GM23338 (cell line): Measurements from ENCODE around the gene MMP24OS. TPM values are rescaled to one million over a fixed set of nuclear protein-coding genes. Genes with fewer than 3 reads are reported as not detected.

ENCODE experiments used
- ATAC-seq: fragments of 200-7000 bp; cut with Tn5 transposase; 3 replicates; pipeline ENCODE4 v1.9.1; 2020
- DNase-seq: peaks from one replicate; pipeline ENCODE4 v3.0.0-alpha.2; 2015; ENCODE audit warnings: low spot score
- H2AFZ ChIP-seq: fragments of 200-600 bp; sonication (generic); 2 replicates; pipeline ENCODE4 v1.8.0; 2016; ENCODE audit warnings: antibody characterized with exemption, mild to moderate bottlenecking, moderate library complexity
- H3F3A ChIP-seq: fragments of 200-600 bp; sonication (generic); replicated peaks from 2 replicates; pipeline ENCODE4 v1.8.0; 2017; ENCODE audit warnings: antibody characterized with exemption, mixed run types, low read depth
- H3K27ac ChIP-seq: fragments of 200-600 bp; sonication (generic); 2 replicates; pipeline ENCODE4 v1.6.1; 2016; ENCODE audit warnings: low read depth
- H3K27me3 ChIP-seq: fragments of 200-600 bp; sonication (generic); 2 replicates; pipeline ENCODE4 v1.8.0; 2016; ENCODE audit warnings: mild to moderate bottlenecking, mixed run types, moderate library complexity; ENCODE audit not compliant: insufficient read depth
- H3K36me3 ChIP-seq: fragments of 200-600 bp; sonication (generic); 2 replicates; pipeline ENCODE4 v1.8.0; 2016; ENCODE audit warnings: mild to moderate bottlenecking; ENCODE audit not compliant: insufficient read depth
- H3K4me1 ChIP-seq: fragments of 200-600 bp; sonication (generic); 2 replicates; pipeline ENCODE4 v1.8.0; 2016; ENCODE audit warnings: mild to moderate bottlenecking, moderate library complexity; ENCODE audit not compliant: insufficient read depth
- H3K4me2 ChIP-seq: fragments of 200-600 bp; sonication (generic); 2 replicates; pipeline ENCODE4 v1.7.1; 2017; ENCODE audit warnings: mixed run types
- H3K4me3 ChIP-seq: fragments of 200-600 bp; sonication (generic); 2 replicates; pipeline ENCODE4 v1.6.1; 2016; ENCODE audit warnings: mixed run types
- H3K79me2 ChIP-seq: fragments of 200-600 bp; sonication (generic); replicated peaks from 2 replicates; pipeline ENCODE4 v1.8.0; 2017; ENCODE audit warnings: mild to moderate bottlenecking; ENCODE audit not compliant: insufficient read depth
- H3K9me2 ChIP-seq: fragments of 200-600 bp; sonication (generic); 2 replicates; pipeline ENCODE4 v1.8.0; 2017; ENCODE audit not compliant: insufficient read depth
- H4K20me1 ChIP-seq: fragments of 200-600 bp; sonication (generic); replicated peaks from 2 replicates; pipeline ENCODE4 v1.8.0; 2017; ENCODE audit warnings: mild to moderate bottlenecking; ENCODE audit not compliant: insufficient read depth
- H3K27ac Mint-ChIP-seq: 2 replicates; pipeline ENCODE4 v1.8.0; 2020; ENCODE audit warnings: inconsistent platforms, mild to moderate bottlenecking, moderate library complexity, mixed read lengths
- H3K27me3 Mint-ChIP-seq: 3 replicates; pipeline ENCODE4 v1.8.0; 2022; ENCODE audit warnings: low read depth, mild to moderate bottlenecking, moderate library complexity, mixed read lengths, inconsistent platforms; ENCODE audit not compliant: insufficient read depth, poor library complexity
- H3K36me3 Mint-ChIP-seq: 3 replicates; pipeline ENCODE4 v1.8.0; 2021; ENCODE audit warnings: low read depth, mild to moderate bottlenecking, inconsistent platforms, moderate library complexity, mixed read lengths
- H3K4me1 Mint-ChIP-seq: 3 replicates; pipeline ENCODE4 v1.8.0; 2020; ENCODE audit warnings: mild to moderate bottlenecking, inconsistent platforms, mixed read lengths
- H3K4me3 Mint-ChIP-seq: 3 replicates; pipeline ENCODE4 v1.8.0; 2021; ENCODE audit warnings: moderate library complexity, mild to moderate bottlenecking, inconsistent platforms, mixed read lengths
- H3K9me3 Mint-ChIP-seq: 3 replicates; pipeline ENCODE4 v1.8.0; 2020; ENCODE audit warnings: moderate library complexity, mild to moderate bottlenecking, inconsistent platforms, mixed read lengths
- CREB1 ChIP-seq: fragments of 250-450 bp; sonication (Bioruptor Pico); IDR thresholded peaks from 2 replicates; pipeline ENCODE4 v1.5.0; 2020; ENCODE audit warnings: low read depth, mild to moderate bottlenecking, moderate library complexity
- JUNB ChIP-seq: IDR thresholded peaks from one replicate; pipeline ENCODE4 v1.6.1; 2016; ENCODE audit warnings: antibody characterized with exemption; ENCODE audit not compliant: unreplicated experiment
- POLR2AphosphoS5 ChIP-seq: IDR thresholded peaks from 2 replicates; pipeline ENCODE4 v1.6.1; 2016; ENCODE audit warnings: antibody characterized with exemption, low read depth
- REST ChIP-seq: IDR thresholded peaks from one replicate; pipeline ENCODE4 v1.6.1; 2018; ENCODE audit warnings: antibody characterized with exemption; ENCODE audit not compliant: unreplicated experiment
- ZNF331 ChIP-seq: fragments of 250-450 bp; sonication (Bioruptor Pico); IDR thresholded peaks from 2 replicates; pipeline ENCODE4 v1.5.0; 2020; ENCODE audit warnings: low read depth, mild to moderate bottlenecking, moderate library complexity
- polyA plus RNA-seq: library from polyadenylated mRNA; unstranded; fragments of >200 nt; fragmentation: Nextera tagmentation; extraction: Ambion mirVana; gene quantifications from 2 replicates; pipeline ENCODE4 v1.2.1, GENCODE V29; 2016
- total RNA-seq: library from RNA; depleted of rRNA; stranded (reverse); fragments of >200 nt; shearing (Covaris generic); gene quantifications from 2 replicates; pipeline ENCODE4 v1.2.3, GENCODE V29; 2014
- TF ChIP-seq, protein P1 (sequence below): IDR thresholded peaks from 2 replicates; pipeline ENCODE4 v1.6.1; 2016; ENCODE audit warnings: antibody characterized with exemption

Gene MMP24OS
- total and polyA plus RNA-seq, 2 experiments from 2014 or later: 10.5 to 25.4 TPM

DNA sequence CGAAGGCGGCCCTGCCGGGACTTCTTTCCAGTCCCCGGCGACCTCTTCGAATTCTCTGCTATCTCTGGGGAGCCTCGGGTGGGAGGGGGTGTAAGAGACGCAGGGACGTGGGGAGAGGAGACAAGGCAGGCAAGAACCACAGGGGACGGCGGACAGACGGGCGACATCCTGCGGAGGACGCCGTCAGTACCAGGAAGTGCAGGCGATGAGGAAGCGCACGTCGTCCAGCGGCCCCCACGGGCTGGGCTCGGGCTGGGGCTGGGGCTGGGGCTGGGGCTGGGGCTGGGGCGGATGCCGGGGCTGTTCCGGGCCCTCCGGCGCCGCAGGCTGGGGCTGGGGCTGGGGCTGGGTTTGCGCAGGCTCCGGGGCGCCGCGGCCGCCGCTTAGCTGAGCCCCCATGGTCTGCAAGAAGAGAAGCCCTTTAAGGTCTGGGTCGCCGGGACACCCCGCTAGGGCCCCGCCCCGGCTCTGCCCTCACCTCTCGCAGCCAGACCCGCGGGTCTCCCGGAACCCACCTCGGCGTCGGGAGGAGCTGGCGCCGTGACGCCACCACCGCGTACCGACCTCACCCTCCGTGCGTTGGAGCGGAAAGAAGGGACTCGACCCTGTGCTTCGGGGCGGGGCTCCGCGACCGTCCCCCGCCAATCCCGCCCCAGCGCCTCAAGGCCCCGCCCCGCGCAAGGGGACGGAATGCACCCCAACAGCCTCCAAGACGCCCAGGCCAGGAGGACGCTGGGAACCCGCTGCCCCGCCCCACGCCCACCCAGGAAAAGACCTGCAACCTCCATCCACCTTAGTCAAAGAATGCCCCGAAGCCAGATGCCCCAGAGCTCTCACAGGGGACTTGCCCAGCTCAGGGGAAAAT, at the start of gene MMP24OS (continued):
- peak; percentile 96 for TF ChIP-seq POLR2AphosphoS5

DNA sequence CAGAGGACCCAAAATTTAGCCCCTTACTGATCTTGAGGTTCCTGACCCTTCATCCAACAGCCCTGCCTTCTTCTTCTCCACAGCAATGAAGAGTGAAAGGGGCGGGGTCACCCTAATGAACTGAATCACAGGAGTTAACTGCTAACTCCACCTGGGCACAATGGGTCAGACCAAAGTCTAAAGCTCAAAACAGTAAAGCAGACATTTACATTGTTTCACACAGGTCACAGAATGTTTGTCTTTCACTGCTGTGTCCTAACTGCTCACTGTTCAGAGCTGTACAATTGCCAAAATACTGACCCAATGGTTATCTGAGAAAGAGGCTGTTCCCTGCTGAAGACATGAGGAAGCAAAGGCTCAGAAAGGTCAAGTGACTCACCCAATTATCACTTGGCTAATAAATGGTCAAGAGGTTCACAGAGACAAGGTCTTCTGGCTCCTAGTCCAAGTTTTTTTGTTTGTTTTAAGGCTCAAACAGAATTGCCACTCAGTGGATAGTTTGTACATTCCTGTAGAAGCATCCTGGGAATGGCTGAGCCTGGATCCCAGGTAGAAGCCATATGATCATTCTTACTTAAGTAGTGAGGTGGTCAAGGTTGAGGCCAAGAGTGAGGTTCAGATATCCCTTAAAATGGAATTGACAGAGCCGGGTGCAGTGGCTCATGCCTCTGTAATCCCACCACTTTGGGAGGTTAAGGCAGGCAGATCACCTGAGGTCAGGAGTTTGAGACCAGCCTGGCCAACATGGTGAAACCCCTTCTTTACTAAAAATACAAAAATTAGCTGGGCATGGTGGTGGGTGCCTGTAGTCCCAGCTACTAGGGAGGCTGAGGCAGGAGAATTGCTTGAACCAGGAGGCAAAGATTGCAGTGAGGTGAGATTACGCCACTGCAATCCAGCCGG, 49.4 kb upstream of the MMP24OS start:
- H3K27me3 ChIP-seq: no peaks in the 10 kb centered on the region
- TF ChIP-seq REST (no peak), JUNB (no peak), POLR2AphosphoS5 (no peak)
- Mint-ChIP-seq H3K36me3 (no peaks in the 10 kb centered on the region), H3K27ac (no peak overlapping the region), H3K9me3 (no peaks in the 10 kb centered on the region), H3K27me3 (no peaks in the 10 kb centered on the region), H3K4me1 (peaks cover 9% of the 10 kb centered on the region), H3K4me3 (no peak overlapping the region)
- no peak for ATAC-seq
- no peaks in the 10 kb centered on the region for H3K36me3 ChIP-seq
- no peaks in the 10 kb centered on the region for H3K9me2 ChIP-seq
- no peak overlapping the region for H3K4me2 ChIP-seq
- no peak for DNase-seq
- H3K4me3 ChIP-seq: no peak overlapping the region
- no peaks in the 10 kb centered on the region for H3K79me2 ChIP-seq
- H3F3A ChIP-seq: no peaks in the 10 kb centered on the region
- peaks cover 7% of the 10 kb centered on the region; the same call in 1 of the 2 replicates for H4K20me1 ChIP-seq
- H3K4me1 ChIP-seq: no peaks in the 10 kb centered on the region
- no peak overlapping the region for H2AFZ ChIP-seq
- no peak overlapping the region for H3K27ac ChIP-seq

DNA sequence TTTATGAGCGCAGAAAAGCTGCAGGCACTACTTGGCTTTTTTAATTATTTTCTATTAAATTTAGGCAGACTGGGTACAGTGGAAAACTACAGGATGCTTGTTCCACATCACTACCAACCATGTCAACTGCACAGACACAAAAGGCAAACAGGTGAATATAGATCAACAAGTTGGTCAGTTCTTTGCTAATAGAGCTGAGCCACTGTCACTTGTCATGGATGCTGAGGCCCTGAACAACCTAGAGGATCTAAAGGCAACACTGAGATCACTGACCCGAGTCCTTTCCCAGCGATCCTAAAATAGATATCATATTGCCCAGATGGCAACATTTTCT, 48.8 kb upstream of the MMP24OS start:
- Histone ChIP-seq H3K4me3 (no peak overlapping the region), H3K79me2 (no peaks in the 10 kb centered on the region), H3K9me2 (no peaks in the 10 kb centered on the region), H3K27me3 (no peaks in the 10 kb centered on the region), H3F3A (no peaks in the 10 kb centered on the region), H3K36me3 (no peaks in the 10 kb centered on the region), H3K4me1 (no peaks in the 10 kb centered on the region), H2AFZ (no peak overlapping the region), H3K4me2 (no peak overlapping the region), H3K27ac (no peak overlapping the region), H4K20me1 (peaks cover 7% of the 10 kb centered on the region; the same call in 1 of the 2 replicates)
- Mint-ChIP-seq H3K4me1 (peaks cover 9% of the 10 kb centered on the region), H3K9me3 (no peaks in the 10 kb centered on the region), H3K36me3 (no peaks in the 10 kb centered on the region), H3K27me3 (no peaks in the 10 kb centered on the region), H3K27ac (no peak overlapping the region), H3K4me3 (no peak overlapping the region)
- DNase-seq (no peak), ATAC-seq (no peak)
- no peak for TF ChIP-seq CREB1 (CRISPR knock-in tag)
- no peak for TF ChIP-seq JUNB
- no peak for TF ChIP-seq ZNF331 (CRISPR knock-in tag)
- TF ChIP-seq, protein P1, sequence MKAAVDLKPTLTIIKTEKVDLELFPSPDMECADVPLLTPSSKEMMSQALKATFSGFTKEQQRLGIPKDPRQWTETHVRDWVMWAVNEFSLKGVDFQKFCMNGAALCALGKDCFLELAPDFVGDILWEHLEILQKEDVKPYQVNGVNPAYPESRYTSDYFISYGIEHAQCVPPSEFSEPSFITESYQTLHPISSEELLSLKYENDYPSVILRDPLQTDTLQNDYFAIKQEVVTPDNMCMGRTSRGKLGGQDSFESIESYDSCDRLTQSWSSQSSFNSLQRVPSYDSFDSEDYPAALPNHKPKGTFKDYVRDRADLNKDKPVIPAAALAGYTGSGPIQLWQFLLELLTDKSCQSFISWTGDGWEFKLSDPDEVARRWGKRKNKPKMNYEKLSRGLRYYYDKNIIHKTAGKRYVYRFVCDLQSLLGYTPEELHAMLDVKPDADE: no peak
